Left lung (tissue), 10 donors: ENCODE results near the gene KDM1B. TPM values are rescaled to one million over a fixed set of nuclear protein-coding genes. Genes with fewer than 3 reads are reported as not detected.

Experiments used
- ATAC-seq: fragments of 200-7000 bp; cut with Tn5 transposase; one replicate; pipeline ENCODE4 v1.9.1; 2020; ENCODE audit warnings: moderate library complexity
- DNase-seq, 4 donors: peaks; one replicate each; pipeline ENCODE4 v3.0.0-alpha.2; 2013 to 2020
- H3K27ac ChIP-seq, 2 donors: fragments of 200-600 bp; sonication (generic) in 1 of 2; one replicate each; pipeline versions ENCODE4 v1.5.0 to v1.8.0; 2020 to 2021
- H3K27me3 ChIP-seq, 2 donors: fragments of 200-600 bp; sonication (generic) in 1 of 2; one replicate each; pipeline versions ENCODE4 v1.5.0 to v1.8.0; 2020 to 2021
- H3K36me3 ChIP-seq, 2 donors: fragments of 200-600 bp; sonication (generic) in 1 of 2; one replicate each; pipeline versions ENCODE4 v1.5.0 to v1.8.0; 2020 to 2021
- H3K4me1 ChIP-seq, 2 donors: fragments of 200-600 bp; one replicate each; pipeline ENCODE4 v1.8.0; 2021
- H3K4me3 ChIP-seq, 2 donors: fragments of 200-600 bp; sonication (generic) in 1 of 2; one replicate each; pipeline versions ENCODE4 v1.5.0 to v1.8.0; 2020 to 2021; ENCODE audit warnings: mild to moderate bottlenecking in 1 of 2
- H3K9me3 ChIP-seq, 2 donors: fragments of 200-600 bp; sonication (generic) in 1 of 2; one replicate each; pipeline versions ENCODE4 v1.5.0 to v1.8.0; 2020 to 2021
- intact Hi-C, 2 donors: fragments of 100-400 bp; cut with DNase I; formaldehyde crosslinking; loops; one replicate each; pipeline versions ENCODE4 v1.11.2 to v1.14.2; 2022
- polyA plus RNA-seq, 6 donors: library from polyadenylated mRNA; unstranded; fragments of 120-200 nt; gene quantifications; one replicate each; pipeline ENCODE4 v1.2.1, GENCODE V29; 2013; ENCODE audit not compliant: insufficient read length in 6 of 6
- total RNA-seq, 2 donors: library from RNA; stranded (reverse); fragmentation: NEBNext Ultra II Directional; extraction: Animal tissue kit (Norgen Biotek cat#: 25700); gene quantifications; one replicate each; pipeline ENCODE4 v1.2.1, GENCODE V29; 2021
- TF ChIP-seq, protein P1 (sequence below), 2 donors: fragments of 200-600 bp; sonication (generic) in 1 of 2; IDR thresholded peaks; one replicate each; pipeline versions ENCODE4 v1.5.0 to v1.8.0; 2021; ENCODE audit warnings: antibody characterized with exemption in 2 of 2
- donor health status: DM: no; HTN: yes; CAD: no.
- donor health status: DM: no; HTN: no; CAD: no.

Gene KDM1B
- total and polyA plus RNA-seq, 8 donors = 20.3 to 25.1 (median 22.5) TPM

DNA sequence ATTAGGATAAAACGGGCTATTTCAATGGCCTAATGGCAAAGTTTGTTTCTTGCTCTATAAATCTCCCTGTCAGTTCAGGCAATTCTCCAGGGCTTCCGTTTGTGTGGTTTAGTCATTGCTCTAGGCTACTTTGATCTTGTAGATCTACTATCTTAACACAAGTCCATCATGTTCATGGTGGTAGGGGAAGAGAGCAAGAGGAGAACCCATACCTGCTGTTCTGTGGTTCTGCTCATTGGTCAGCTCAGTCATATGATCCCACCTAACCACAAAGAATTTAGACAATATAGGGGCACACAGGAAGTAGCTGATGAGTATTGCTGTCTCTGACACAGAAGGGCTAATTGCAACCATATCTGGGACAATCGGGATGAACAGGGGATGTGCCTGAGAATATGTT is 114.0 kb downstream of the KDM1B start:
- Histone ChIP-seq H3K27ac (no peak overlapping the region), H3K36me3 (no peaks in the 10 kb centered on the region), H3K4me3 (no peak overlapping the region), H3K9me3 (peaks cover 0 to 2% of the 10 kb centered on the region in 2 donors), H3K27me3 (no peaks in the 10 kb centered on the region), H3K4me1 (peaks cover 0 to 14% of the 10 kb centered on the region in 2 donors)
- TF ChIP-seq, protein P1, sequence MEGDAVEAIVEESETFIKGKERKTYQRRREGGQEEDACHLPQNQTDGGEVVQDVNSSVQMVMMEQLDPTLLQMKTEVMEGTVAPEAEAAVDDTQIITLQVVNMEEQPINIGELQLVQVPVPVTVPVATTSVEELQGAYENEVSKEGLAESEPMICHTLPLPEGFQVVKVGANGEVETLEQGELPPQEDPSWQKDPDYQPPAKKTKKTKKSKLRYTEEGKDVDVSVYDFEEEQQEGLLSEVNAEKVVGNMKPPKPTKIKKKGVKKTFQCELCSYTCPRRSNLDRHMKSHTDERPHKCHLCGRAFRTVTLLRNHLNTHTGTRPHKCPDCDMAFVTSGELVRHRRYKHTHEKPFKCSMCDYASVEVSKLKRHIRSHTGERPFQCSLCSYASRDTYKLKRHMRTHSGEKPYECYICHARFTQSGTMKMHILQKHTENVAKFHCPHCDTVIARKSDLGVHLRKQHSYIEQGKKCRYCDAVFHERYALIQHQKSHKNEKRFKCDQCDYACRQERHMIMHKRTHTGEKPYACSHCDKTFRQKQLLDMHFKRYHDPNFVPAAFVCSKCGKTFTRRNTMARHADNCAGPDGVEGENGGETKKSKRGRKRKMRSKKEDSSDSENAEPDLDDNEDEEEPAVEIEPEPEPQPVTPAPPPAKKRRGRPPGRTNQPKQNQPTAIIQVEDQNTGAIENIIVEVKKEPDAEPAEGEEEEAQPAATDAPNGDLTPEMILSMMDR (IDR thresholded peaks at IDR 0.05) = no peak
- DNase-seq = no peak
- ATAC-seq = no peak
- intact Hi-C loops = no loop called here

DNA sequence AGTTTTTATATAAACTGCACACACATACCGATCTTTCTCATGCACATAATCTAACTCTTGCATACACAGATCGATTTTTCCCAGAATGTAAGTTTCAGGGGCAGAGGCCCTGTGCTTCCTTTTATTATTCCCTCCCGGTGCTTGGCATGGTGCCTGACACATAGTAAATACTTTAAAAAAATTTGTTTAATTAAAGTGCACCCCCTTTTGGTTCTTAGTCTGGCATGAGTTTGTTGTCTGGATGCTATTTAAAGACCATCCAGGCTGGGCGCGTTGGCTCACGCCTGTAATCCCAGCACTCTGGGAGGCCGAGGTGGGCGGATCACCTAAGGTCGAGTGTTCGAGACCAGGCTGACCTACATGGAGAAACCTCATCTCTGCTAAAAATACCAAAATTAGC is 114.5 kb downstream of the KDM1B start:
- ATAC-seq (no peak), DNase-seq (no peak)
- no peak overlapping the region for H3K4me3 ChIP-seq
- H3K4me1 ChIP-seq = peaks cover 0 to 14% of the 10 kb centered on the region in 2 donors
- H3K27ac ChIP-seq = no peak overlapping the region
- TF ChIP-seq, protein P1 (IDR thresholded peaks at IDR 0.05) = no peak
- intact Hi-C loops = no loop called here
- H3K9me3 ChIP-seq = peaks cover 0 to 2% of the 10 kb centered on the region in 2 donors
- peaks cover 0 to 3% of the 10 kb centered on the region in 2 donors for H3K27me3 ChIP-seq
- H3K36me3 ChIP-seq = no peaks in the 10 kb centered on the region

GRCh38 chr6:18270216-18270615 is 115.0 kb downstream of the KDM1B start:
- Histone ChIP-seq H3K9me3 (peaks cover 0 to 2% of the 10 kb centered on the region in 2 donors), H3K36me3 (no peaks in the 10 kb centered on the region), H3K4me1 (peaks cover 0 to 9% of the 10 kb centered on the region in 2 donors), H3K4me3 (no peak overlapping the region), H3K27ac (no peak overlapping the region), H3K27me3 (peaks cover 0 to 8% of the 10 kb centered on the region in 2 donors)
- ATAC-seq (no peak), DNase-seq (no peak)
- intact Hi-C loops = no loop called here
- TF ChIP-seq, protein P1 (IDR thresholded peaks at IDR 0.05) = no peak

Other genes starting within 250 kb of the KDM1B start
- gene KIF13A, start 167.8 kb upstream of the KDM1B start, total RNA-seq = 10 to 100 TPM; 42.7 to 49.3 TPM
- 10 to 100 TPM; 42.1 to 50.1 (median 46.3) TPM for gene KIF13A, start 167.8 kb upstream of the KDM1B start, polyA plus RNA-seq
- gene NHLRC1, start 32.7 kb upstream of the KDM1B start, total RNA-seq = 1 to 10 TPM; 2.5 to 2.6 TPM
- 1 to 10 TPM; 1.9 to 2.8 (median 2.3) TPM for gene NHLRC1, start 32.7 kb upstream of the KDM1B start, polyA plus RNA-seq
- 10 to 100 TPM; 12.8 to 14.7 TPM for gene TPMT, start 345 bp upstream of the KDM1B start, total RNA-seq
- gene TPMT, start 345 bp upstream of the KDM1B start, polyA plus RNA-seq = 10 to 100 TPM; 12.1 to 16.3 (median 15.1) TPM
- gene DEK, start 109.1 kb downstream of the KDM1B start, total RNA-seq = 10 to 100 TPM; 60.7 to 73.8 TPM
- 100 to 1,000 TPM; 153 to 196 (median 179) TPM for gene DEK, start 109.1 kb downstream of the KDM1B start, polyA plus RNA-seq
- 10 to 100 TPM; 60.4 to 74.8 TPM for gene RNF144B, start 231.9 kb downstream of the KDM1B start, total RNA-seq
- gene RNF144B, start 231.9 kb downstream of the KDM1B start, polyA plus RNA-seq = 10 to 100 TPM; 13.9 to 20.7 (median 17.4) TPM